Small intestine (tissue), 16 donors: ENCODE measurements around the gene MDN1. TPM values are rescaled to one million over a fixed set of nuclear protein-coding genes. Genes with fewer than 3 reads are reported as not detected.

Experiments used
- DNase-seq, 2 donors: peaks; one replicate each; pipeline versions ENCODE4 v3.0.0 to v3.0.0-alpha.2; 2013
- FAIRE-seq: peaks from 2 replicates; lab custom pipeline; 2012; peaks lifted over from hg19 to GRCh38; lab: Jason Lieb, UNC
- H3K27ac ChIP-seq, 3 donors: one replicate each; pipeline ENCODE4 v1.5.1; 2013; ENCODE audit warnings: low read length in 2 of 3, mild to moderate bottlenecking in 2 of 3, control low read depth in 1 of 3, inconsistent platforms in 1 of 3, low read depth in 1 of 3, moderate library complexity in 1 of 3
- H3K27me3 ChIP-seq, 3 donors: one replicate each; pipeline ENCODE4 v1.6.1; 2013; ENCODE audit warnings: low read length in 3 of 3, inconsistent platforms in 1 of 3; ENCODE audit not compliant: control insufficient read depth in 3 of 3, insufficient read depth in 3 of 3
- H3K36me3 ChIP-seq, 3 donors: one replicate each; pipeline ENCODE4 v1.6.1; 2013; ENCODE audit warnings: low read length in 3 of 3, inconsistent platforms in 1 of 3, low read depth in 1 of 3, mild to moderate bottlenecking in 1 of 3, moderate library complexity in 1 of 3; ENCODE audit not compliant: control insufficient read depth in 3 of 3, insufficient read depth in 2 of 3
- H3K4me1 ChIP-seq, 3 donors: one replicate each; pipeline ENCODE4 v1.6.1; 2013; ENCODE audit warnings: low read length in 2 of 3, inconsistent platforms in 1 of 3, low read depth in 1 of 3, mild to moderate bottlenecking in 1 of 3, moderate library complexity in 1 of 3; ENCODE audit not compliant: control insufficient read depth in 3 of 3, insufficient read depth in 2 of 3
- H3K4me3 ChIP-seq, 3 donors: one replicate each; pipeline ENCODE4 v1.5.1; 2013; ENCODE audit warnings: low read length in 3 of 3, control low read depth in 1 of 3, inconsistent platforms in 1 of 3, low read depth in 1 of 3, mild to moderate bottlenecking in 1 of 3, moderate library complexity in 1 of 3
- H3K9me3 ChIP-seq, 2 donors: one replicate each; pipeline ENCODE4 v1.6.1; 2013; ENCODE audit warnings: low read depth in 1 of 2, low read length in 1 of 2; ENCODE audit not compliant: control insufficient read depth in 2 of 2, insufficient read depth in 1 of 2
- WGBS, 3 donors: extraction: QIAGEN DNeasy Blood & Tissue Kit; methylation state at CpG; one replicate each; pipeline ENCODE4 v1.1.7; 2013; 5-methylcytosine and 5-hydroxymethylcytosine counted together
- long read RNA-seq, 10 donors: transcript quantifications; one replicate each; lab custom pipeline, GENCODE V29; 2026
- polyA plus RNA-seq, 4 donors: library from polyadenylated mRNA; stranded (reverse) in 3 of 4; unstranded in 1 of 4; fragments of 200-250 nt in 3 of 4; fragments of 120-200 nt in 1 of 4; gene quantifications; one replicate each; pipeline versions ENCODE4 v1.2.1 to v1.2.3, GENCODE V29; 2013
- donor health status: healthy with polysubstance abuse.
- donor health status: control.
- donor health status: control.
- donor health status: Bipolar disorder and iron deficiency.
- donor health status: healthy.

Gene MDN1, protein sequence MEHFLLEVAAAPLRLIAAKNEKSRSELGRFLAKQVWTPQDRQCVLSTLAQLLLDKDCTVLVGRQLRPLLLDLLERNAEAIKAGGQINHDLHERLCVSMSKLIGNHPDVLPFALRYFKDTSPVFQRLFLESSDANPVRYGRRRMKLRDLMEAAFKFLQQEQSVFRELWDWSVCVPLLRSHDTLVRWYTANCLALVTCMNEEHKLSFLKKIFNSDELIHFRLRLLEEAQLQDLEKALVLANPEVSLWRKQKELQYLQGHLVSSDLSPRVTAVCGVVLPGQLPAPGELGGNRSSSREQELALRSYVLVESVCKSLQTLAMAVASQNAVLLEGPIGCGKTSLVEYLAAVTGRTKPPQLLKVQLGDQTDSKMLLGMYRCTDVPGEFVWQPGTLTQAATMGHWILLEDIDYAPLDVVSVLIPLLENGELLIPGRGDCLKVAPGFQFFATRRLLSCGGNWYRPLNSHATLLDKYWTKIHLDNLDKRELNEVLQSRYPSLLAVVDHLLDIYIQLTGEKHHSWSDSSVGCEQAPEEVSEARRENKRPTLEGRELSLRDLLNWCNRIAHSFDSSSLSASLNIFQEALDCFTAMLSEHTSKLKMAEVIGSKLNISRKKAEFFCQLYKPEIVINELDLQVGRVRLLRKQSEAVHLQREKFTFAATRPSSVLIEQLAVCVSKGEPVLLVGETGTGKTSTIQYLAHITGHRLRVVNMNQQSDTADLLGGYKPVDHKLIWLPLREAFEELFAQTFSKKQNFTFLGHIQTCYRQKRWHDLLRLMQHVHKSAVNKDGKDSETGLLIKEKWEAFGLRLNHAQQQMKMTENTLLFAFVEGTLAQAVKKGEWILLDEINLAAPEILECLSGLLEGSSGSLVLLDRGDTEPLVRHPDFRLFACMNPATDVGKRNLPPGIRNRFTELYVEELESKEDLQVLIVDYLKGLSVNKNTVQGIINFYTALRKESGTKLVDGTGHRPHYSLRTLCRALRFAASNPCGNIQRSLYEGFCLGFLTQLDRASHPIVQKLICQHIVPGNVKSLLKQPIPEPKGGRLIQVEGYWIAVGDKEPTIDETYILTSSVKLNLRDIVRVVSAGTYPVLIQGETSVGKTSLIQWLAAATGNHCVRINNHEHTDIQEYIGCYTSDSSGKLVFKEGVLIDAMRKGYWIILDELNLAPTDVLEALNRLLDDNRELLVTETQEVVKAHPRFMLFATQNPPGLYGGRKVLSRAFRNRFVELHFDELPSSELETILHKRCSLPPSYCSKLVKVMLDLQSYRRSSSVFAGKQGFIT (N-terminal part only)
- 10 to 100 TPM in 3 of 4 donors, 1 to 10 TPM in 1; 8.6 to 24.0 (median 15.3) TPM for polyA plus RNA-seq
- long read RNA-seq, donor 1, partial matches to known transcripts, result 471 of 499 reads
- long read RNA-seq, donor 1, other reads (novel, unspliced or antisense), result 28 of 499 reads
- long read RNA-seq, donor 2, partial matches to known transcripts, result 25 of 25 reads
- long read RNA-seq, donor 2, other reads (novel, unspliced or antisense), result 0 of 25 reads
- long read RNA-seq, donor 3, partial matches to known transcripts, result 8 of 24 reads
- long read RNA-seq, donor 3, other reads (novel, unspliced or antisense), result 16 of 24 reads
- long read RNA-seq, donor 4, result 0 reads
- long read RNA-seq, donor 5, partial matches to known transcripts, result 0 of 8 reads
- long read RNA-seq, donor 5, other reads (novel, unspliced or antisense), result 8 of 8 reads
- long read RNA-seq, donor 6, partial matches to known transcripts, result 151 of 157 reads
- long read RNA-seq, donor 6, other reads (novel, unspliced or antisense), result 6 of 157 reads
- long read RNA-seq, donor 7, result 0 reads
- long read RNA-seq, donor 8, result 0 reads
- long read RNA-seq, donor 9, partial matches to known transcripts, result 0 of 6 reads
- long read RNA-seq, donor 9, other reads (novel, unspliced or antisense), result 6 of 6 reads
- long read RNA-seq, donor 10, partial matches to known transcripts, result 0 of 8 reads
- long read RNA-seq, donor 10, other reads (novel, unspliced or antisense), result 7 of 8 reads

DNA sequence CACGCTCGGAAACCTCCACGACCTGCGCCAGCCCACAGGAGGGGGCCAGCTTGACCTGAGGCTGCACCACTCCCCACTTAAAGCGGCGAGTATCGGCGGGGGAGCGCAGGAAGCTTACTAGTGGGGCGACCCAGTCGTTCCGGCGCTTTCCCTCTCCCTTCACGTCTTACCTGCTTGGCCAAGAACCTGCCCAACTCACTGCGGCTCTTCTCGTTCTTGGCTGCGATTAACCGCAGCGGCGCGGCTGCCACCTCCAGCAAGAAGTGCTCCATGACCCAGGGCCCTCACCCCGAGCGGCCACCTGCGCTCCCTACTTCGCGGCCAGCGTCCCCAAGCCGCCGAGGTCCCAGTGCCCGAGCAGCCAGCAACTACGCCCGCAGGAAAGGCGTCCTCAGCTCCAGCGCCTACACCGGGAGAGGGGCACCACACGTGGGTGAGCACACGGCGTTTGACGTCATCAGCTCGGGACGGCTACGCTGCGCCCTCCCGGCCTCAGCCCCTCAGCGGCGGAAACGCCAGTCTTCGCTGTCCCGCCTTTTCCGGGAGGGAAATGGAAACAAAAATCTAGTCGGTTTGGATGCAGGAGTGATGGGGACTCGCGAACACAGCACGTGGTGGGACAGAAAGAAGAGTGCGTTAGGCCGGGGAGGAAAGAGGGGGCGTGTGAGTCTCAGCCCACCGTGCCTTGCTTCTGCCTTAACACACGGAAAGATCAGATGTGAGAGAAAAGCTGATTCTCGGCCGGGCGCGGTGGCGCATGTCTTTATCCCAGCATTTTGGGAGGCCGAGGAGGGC, at the start of gene MDN1:
Gene MDN1 (minus strand): TSS at position 459 of the 795 bp plus-strand sequence. CDS start 187 bp downstream, at position 272.
- Histone ChIP-seq H3K4me3 (peak within 1 kb of the TSS; percentile 69 to 90 (median 87)), H3K36me3 (peaks cover 0 to 6% (median 0%) of the 10 kb centered on the region in 3 donors), H3K27me3 (no peaks in the 10 kb centered on the region), H3K9me3 (no peaks in the 10 kb centered on the region), H3K27ac (peak within 1 kb of the TSS; percentile 91 to 93 (median 93)), H3K4me1 (peaks cover 3 to 5% (median 4%) of the 10 kb centered on the region in 3 donors)
- DNase-seq, result peak; percentile 95 to 97
- FAIRE-seq, result no peak
- 0% methylated on average over 65 of the region's 65 CpGs for WGBS, 3 donors

- Histone ChIP-seq H3K4me1 (no peaks in the 10 kb centered on the region), H3K4me3 (no peak overlapping the region), H3K36me3 (peaks cover 10 to 19% (median 11%) of the 10 kb centered on the region in 3 donors), H3K27me3 (no peaks in the 10 kb centered on the region), H3K9me3 (peaks cover 0 to 7% of the 10 kb centered on the region in 2 donors), H3K27ac (no peak overlapping the region)
- 96 to 98% (median 98%) methylated on average over 6 of the region's 6 CpGs for WGBS, 3 donors
- DNase-seq (no peak), FAIRE-seq (no peak)
These were observed 46.6 kb upstream of the MDN1 start for GRCh38 chr6:89866024-89866678.

- Histone ChIP-seq H3K27me3 (no peaks in the 10 kb centered on the region), H3K4me3 (no peak overlapping the region), H3K4me1 (no peaks in the 10 kb centered on the region), H3K27ac (no peak overlapping the region), H3K36me3 (peaks cover 10 to 32% (median 11%) of the 10 kb centered on the region in 3 donors), H3K9me3 (peaks cover 0 to 7% of the 10 kb centered on the region in 2 donors)
- FAIRE-seq (no peak), DNase-seq (no peak)
- WGBS, 3 donors, result 71 to 87% (median 83%) methylated on average over 2 of the region's 2 CpGs
These were observed 43.1 kb upstream of the MDN1 start for GRCh38 chr6:89862698-89863097.

- FAIRE-seq (no peak), DNase-seq (no peak)
- H3K9me3 ChIP-seq, result peaks cover 0 to 7% of the 10 kb centered on the region in 2 donors
- no peak overlapping the region for H3K27ac ChIP-seq
- H3K27me3 ChIP-seq, result no peaks in the 10 kb centered on the region
- H3K4me1 ChIP-seq, result no peaks in the 10 kb centered on the region
- H3K36me3 ChIP-seq, result peaks cover 10 to 37% (median 10%) of the 10 kb centered on the region in 3 donors
- WGBS, 3 donors, result 91 to 97% (median 91%) methylated on average over 5 of the region's 5 CpGs
- H3K4me3 ChIP-seq, result no peak overlapping the region
These were observed 42.7 kb upstream of the MDN1 start for GRCh38 chr6:89862273-89862672.

GRCh38 chr6:89859744-89860143, 40.1 kb upstream of the MDN1 start:
- no peak for DNase-seq
- 79 to 91% (median 82%) methylated on average over 4 of the region's 4 CpGs for WGBS, 3 donors
- no peak for FAIRE-seq
- Histone ChIP-seq H3K9me3 (peaks cover 0 to under 1% of the 10 kb centered on the region in 2 donors), H3K27ac (no peak overlapping the region), H3K36me3 (peaks cover 10 to 37% (median 15%) of the 10 kb centered on the region in 3 donors), H3K4me1 (no peaks in the 10 kb centered on the region), H3K4me3 (no peak overlapping the region), H3K27me3 (no peaks in the 10 kb centered on the region)

GRCh38 chr6:89858041-89858440, 38.4 kb upstream of the MDN1 start:
- Histone ChIP-seq H3K9me3 (no peaks in the 10 kb centered on the region), H3K27me3 (no peaks in the 10 kb centered on the region), H3K27ac (no peak overlapping the region), H3K4me1 (no peaks in the 10 kb centered on the region), H3K4me3 (no peak overlapping the region), H3K36me3 (peaks cover 10 to 47% (median 15%) of the 10 kb centered on the region in 3 donors)
- WGBS, 3 donors, result 97 to 100% (median 100%) methylated on average over 1 of the region's 1 CpG
- FAIRE-seq, result no peak
- DNase-seq, result no peak
